Endothelial cell of umbilical vein (primary cell): ENCODE measurements around the gene GNAO1.

Source experiments
- CTCF ChIP-seq, 2 donors: IDR thresholded peaks; 1 replicate in 1 of 2; 2 replicates in 1 of 2; pipeline ENCODE4 v1.5.1; 2011; ENCODE audit warnings: low read length in 2 of 2, mild to moderate bottlenecking in 2 of 2, moderate library complexity in 2 of 2, control low read depth in 1 of 2, inconsistent platforms in 1 of 2, low read depth in 1 of 2; ENCODE audit not compliant: insufficient read depth in 1 of 2; ENCODE audit errors: extremely low read depth in 1 of 2
- EZH2 ChIP-seq: IDR thresholded peaks from 2 replicates; pipeline ENCODE4 v1.6.1; 2012; ENCODE audit warnings: borderline replicate concordance, low read depth, mild to moderate bottlenecking, moderate library complexity, low read length, inconsistent platforms; ENCODE audit not compliant: severe bottlenecking
- GATA2 ChIP-seq: IDR thresholded peaks from 2 replicates; pipeline ENCODE4 v1.7.0; 2011; ENCODE audit warnings: low read depth, mild to moderate bottlenecking, moderate library complexity, mixed read lengths, low read length; ENCODE audit not compliant: insufficient read length, insufficient read depth
- JUN ChIP-seq: IDR thresholded peaks from 2 replicates; pipeline ENCODE4 v1.6.1; 2011; ENCODE audit warnings: borderline replicate concordance, low read depth; ENCODE audit not compliant: insufficient read length, insufficient read depth
- MAX ChIP-seq: IDR thresholded peaks from 2 replicates; pipeline ENCODE4 v1.6.1; 2011; ENCODE audit not compliant: insufficient read depth, insufficient read length
- POLR2A ChIP-seq: IDR thresholded peaks from 2 replicates; pipeline ENCODE4 v1.6.1; 2012; ENCODE audit warnings: low read depth, mild to moderate bottlenecking, control low read depth, low read length

- TF ChIP-seq CTCF (IDR thresholded peaks at IDR 0.05; ENCODE audit: extremely low read depth in 1 of 2, insufficient read depth in 1 of 2, low read depth in 1 of 2, low read length in 2 of 2) (no peak), JUN (no peak), MAX (no peak), POLR2A (no peak), EZH2 (no peak), GATA2 (no peak)
Observed at GRCh38 chr16:56366945-56367344, 175.7 kb downstream of the GNAO1 start.
